ENCODE measurements around the gene MIS12.

GRCh38 chr17:5467416-5467815, 18.9 kb upstream of the MIS12 start:
- TF ChIP-seq CTCF (IDR thresholded peaks at IDR 0.05) (no peak), EZH2phosphoT487 (IDR thresholded peaks at IDR 0.05) (no peak), EZH2 (IDR thresholded peaks at IDR 0.05) (no peak)
